ENCODE measurements around the gene CASZ1.

DNA sequence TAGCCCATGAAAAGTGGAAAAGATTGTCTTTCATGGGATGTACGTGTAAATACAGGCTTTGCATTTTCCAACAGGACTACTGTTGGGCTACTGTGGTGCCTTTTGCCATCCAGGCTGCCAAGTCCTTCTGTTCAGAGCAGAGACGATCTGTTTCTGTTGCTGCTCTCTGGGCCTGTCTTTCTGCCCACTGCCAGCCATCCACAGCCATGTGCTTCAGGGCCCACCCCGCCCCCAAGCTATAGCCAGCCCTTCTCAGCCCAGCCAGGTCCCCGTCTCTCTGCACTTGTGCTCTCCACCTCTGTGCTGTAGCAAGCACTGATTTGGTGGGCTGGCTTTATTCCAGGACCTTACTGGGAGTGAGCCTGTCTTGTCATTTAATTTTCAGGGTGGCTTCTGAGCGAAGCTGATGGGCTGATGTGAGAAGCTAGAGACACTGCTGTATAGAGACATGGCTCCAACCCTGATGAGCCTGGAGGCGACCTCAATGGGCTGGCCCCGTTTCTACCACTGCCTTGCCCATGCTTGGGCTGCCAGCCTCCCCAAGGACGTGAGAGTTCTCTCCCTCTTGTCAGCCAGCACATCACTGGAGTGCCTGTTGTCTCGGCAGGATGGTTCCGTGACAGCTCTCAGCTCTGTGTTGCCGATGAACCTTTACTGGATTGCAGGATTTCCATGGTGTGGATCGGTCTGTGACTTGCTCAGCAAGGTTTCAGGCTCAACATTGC lies 183.8 kb downstream of the CASZ1 start:
- TF ChIP-seq, protein P1, sequence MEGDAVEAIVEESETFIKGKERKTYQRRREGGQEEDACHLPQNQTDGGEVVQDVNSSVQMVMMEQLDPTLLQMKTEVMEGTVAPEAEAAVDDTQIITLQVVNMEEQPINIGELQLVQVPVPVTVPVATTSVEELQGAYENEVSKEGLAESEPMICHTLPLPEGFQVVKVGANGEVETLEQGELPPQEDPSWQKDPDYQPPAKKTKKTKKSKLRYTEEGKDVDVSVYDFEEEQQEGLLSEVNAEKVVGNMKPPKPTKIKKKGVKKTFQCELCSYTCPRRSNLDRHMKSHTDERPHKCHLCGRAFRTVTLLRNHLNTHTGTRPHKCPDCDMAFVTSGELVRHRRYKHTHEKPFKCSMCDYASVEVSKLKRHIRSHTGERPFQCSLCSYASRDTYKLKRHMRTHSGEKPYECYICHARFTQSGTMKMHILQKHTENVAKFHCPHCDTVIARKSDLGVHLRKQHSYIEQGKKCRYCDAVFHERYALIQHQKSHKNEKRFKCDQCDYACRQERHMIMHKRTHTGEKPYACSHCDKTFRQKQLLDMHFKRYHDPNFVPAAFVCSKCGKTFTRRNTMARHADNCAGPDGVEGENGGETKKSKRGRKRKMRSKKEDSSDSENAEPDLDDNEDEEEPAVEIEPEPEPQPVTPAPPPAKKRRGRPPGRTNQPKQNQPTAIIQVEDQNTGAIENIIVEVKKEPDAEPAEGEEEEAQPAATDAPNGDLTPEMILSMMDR (IDR thresholded peaks at IDR 0.05), result no peak
- TF ChIP-seq POLR2A (IDR thresholded peaks at IDR 0.05), result no peak
